Erythroblast (primary cell): Measurements from ENCODE around the gene SNAP23.

Experiments used
- GATA1 ChIP-seq: IDR thresholded peaks from 2 replicates; pipeline ENCODE4 v1.6.1; 2011; ENCODE audit warnings: low read depth, mild to moderate bottlenecking, control low read depth, low read length, moderate library complexity
- POLR2A ChIP-seq: IDR thresholded peaks from 2 replicates; pipeline ENCODE4 v1.6.1; 2011; ENCODE audit warnings: mild to moderate bottlenecking, low read length

DNA sequence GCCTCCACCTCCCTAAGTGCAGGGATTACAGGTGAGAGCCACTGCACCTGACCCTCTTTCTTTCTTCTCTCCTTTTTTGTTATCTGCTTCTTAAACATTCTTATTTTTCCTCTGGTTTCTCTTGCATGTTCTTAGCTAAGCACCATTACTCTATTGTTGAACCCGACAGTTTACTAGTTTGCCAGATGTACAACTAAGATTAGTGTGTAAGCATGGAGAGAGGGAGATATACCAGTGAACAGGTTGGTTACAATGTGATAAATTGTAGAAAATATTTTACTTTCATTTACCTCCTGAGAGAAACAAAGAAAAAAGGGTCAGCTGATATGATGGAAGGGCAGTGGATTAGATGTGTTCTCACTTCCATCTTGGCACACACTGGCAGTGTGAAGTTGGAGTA is 58.1 kb downstream of the SNAP23 start:
- TF ChIP-seq POLR2A (no peak), GATA1 (no peak)
